GM12873 (cell line): ENCODE measurements around the gene ASS1.

Source experiments
- CTCF ChIP-seq: IDR thresholded peaks from 2 replicates; pipeline ENCODE4 v1.5.1; 2012; ENCODE audit warnings: low read depth, mild to moderate bottlenecking, moderate library complexity, low read length, control low read depth; ENCODE audit not compliant: insufficient read depth; ENCODE audit errors: missing control alignments

ASS1 gene

DNA sequence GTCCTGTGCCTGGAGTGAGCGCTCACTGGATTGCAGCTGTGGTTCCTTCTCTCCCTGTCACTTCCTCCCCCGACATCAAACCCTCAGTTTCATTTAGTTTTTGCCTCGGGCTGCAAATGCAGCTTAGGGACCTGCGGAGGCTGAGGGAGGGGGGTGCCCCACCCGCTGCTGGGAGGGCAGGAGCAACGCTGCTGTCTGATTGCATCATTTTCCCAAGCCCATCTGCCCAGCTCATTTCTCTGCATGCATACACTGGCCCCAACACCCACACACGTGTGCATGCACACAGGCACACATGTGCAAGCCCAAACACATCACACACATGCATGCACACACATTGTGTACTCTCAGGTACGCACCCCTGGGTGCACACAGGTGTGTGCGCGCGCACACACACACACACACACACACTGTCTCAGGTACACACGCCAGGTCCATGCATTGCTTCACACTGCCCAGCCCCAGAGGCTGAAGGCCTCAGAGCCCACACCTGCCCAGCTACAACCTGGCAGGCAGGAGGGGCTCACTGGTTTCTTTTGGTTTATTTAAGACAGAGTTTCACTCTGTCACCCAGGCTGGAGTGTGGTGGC lies 3.4 kb downstream of the ASS1 start:
- no peak for TF ChIP-seq CTCF

DNA sequence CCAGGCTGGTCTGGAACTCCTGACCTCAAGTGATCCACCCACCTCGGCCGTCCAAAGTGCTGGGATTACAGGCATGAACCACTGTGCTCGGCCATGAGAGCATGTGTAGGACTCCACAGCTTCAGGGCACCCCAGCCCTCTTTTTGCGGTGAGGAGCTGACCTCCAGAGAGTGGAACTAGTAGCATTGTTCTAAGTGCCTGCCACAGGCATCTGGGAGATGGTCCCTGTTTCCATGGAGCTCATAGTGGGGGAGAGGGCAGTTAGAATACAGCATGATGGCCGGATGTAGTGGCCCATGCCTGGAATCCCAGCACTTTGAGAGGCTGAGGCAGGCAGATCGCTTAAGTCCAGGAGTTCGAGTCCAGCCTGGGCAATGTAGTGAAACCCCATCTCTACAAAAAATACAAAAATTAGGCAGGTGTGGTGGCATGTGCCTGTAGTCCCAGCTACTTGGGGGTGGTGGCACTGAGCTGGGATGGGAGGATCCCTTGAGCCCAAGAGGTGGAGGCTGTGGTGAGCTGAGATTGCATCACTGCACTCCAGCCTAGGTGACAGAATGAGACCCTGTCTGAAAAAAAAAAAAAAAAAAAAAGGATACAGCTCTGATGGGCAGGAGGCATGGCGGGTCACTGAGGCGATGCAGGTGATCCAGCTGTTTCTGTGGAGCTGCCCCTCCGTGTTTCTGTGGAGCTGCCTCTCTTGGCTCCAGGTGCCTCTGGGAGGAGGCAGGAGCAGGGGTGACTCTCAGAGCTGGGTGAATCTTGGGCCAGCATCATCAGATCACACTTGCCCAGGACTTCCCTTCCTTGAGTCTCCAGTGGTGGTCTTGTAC lies 4.2 kb downstream of the ASS1 start:
- no peak for TF ChIP-seq CTCF

DNA sequence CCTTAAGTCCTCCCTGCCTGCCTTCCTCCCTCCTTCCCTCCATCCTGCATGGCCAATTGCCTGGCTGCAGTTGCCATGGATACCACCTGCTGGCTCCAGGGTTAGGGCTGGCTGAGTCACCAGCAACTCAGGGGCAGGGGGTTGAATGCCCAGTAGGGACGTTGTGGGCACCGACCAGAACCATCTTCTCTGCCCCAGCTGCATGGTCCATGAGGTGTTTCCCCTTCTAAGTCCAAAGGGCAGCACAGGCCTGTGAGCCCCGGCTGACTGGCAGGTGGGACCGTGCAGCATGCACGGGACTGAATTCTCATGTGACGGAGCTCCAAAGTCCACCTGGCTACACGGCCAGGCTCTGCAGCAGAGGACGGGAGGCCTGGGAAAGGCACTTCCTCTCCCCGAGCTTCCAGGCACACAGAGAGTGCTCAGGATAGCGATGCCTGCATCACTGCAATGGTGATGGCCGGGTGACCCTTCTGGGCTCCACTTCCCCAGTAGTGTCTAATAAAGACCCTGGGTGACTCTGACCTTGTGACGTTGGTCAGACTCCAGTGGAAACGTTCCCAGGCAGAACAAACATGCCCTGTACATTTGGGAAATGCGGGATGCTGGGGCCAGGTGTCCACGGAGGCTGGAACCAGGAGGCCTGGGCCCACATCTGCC lies 5.7 kb downstream of the ASS1 start:
- TF ChIP-seq CTCF: no peak

DNA sequence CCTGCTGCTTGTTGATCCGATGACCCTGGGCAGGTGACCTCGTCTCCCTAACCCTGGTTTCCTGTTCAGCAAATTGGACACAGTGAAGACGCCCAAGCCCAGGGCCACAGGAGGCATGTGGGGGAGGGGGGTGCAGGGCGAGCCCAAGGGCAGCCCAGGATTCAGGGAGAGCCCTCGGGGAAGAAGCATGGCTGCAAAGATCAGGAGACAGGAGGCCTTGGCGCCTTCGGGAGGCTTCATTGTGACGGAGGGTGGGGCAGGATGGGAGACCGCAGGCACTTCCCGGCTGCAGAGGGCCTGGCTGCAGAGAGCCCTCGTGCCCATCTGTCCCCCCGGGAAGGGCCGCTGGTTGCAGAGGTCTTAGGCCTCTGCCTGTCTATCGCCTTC lies 6.2 kb downstream of the ASS1 start:
- no peak for TF ChIP-seq CTCF

DNA sequence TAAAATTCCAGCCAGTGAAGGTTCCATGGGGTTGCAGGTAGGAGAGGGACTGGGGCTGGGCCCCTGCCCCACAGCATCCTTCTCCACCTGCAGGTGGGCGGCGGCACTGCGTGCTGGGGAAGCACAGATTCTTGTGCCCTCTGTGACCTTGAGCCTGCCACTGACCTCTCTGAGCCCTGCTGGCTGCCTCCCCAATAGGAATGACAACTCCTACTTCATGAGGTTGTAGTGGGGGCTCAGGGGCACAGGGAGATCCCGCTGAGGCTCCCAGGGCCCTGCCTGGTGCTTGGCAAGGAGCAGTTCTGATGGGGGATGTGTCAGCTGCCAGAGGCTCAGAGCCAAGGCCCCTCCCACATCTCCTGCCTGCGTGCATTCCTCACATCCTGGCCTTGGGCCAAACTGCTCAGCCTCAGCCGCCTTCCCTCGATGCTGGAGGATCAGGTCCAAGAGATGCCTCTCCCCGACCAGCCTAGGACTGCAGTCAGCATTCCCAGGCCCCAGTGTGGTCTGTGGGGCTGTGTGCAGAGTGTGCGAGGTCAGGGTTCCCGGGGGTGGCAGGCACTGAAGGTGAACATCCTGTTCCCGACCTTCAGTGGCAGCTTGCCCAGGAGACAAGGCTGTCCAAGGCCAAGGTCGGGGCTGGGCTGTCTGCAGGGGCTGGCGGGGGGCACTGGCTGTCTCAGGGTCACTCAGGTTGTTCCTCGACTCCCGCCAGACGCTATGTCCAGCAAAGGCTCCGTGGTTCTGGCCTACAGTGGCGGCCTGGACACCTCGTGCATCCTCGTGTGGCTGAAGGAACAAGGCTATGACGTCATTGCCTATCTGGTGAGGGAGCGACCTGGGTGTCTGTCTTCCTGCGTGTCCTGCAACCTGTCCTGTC lies 7.0 kb downstream of the ASS1 start:
- peak; percentile 65 for TF ChIP-seq CTCF

DNA sequence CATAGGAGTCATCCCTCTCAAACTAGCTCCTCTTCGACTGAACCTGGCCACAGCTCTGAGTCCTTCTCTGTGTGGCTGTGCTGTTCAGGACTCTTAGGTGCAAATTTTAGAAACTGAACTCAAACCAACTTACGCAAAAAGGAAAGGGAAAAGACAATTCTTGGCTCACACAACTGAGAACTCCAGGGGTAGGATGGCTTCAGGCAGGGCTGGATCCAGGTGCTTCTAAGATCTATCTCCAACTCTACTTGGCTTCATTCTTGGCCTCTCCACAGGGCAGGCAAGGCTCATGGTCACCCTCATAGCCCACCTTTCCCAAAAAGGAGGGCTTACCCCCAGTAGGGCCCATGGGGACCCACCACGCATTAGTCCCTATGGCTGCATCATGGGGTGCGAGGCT lies 8.1 kb downstream of the ASS1 start:
- no peak for TF ChIP-seq CTCF
